CD4-positive, alpha-beta T cell treated with Interleukin-6 for 4 hours (primary cell): Measurements from ENCODE around the gene C10orf88.
"Not testable (repeated sequence)": the region's sequence is repeated elsewhere in the genome, so short reads cannot be mapped to it uniquely, and the experiment has no call there.

Source experiments
- DNase-seq: peaks from one replicate; pipeline ENCODE4 v3.0.0-alpha.2; 2020; ENCODE audit warnings: mixed read lengths

Gene C10orf88

DNA sequence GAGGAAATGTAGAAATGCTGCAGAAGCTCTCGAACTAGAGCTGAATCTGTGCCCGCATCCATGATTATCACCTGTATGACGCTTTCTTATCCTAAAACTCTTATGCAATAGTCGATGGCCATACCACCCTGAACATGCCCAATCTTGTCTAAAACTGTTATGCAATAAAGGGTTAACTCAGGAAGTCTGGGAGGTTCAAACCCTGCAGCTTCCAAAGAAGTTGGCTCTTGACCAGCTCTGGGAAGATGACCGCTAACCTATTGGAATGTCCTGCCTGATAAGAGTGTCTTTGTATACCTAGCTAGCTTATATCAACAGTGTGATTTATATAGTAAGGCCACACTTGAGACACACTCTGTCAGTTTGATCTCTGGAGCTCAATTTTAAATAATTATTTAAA lies 3.4 kb upstream of the C10orf88 start:
- DNase-seq, result no peak

DNA sequence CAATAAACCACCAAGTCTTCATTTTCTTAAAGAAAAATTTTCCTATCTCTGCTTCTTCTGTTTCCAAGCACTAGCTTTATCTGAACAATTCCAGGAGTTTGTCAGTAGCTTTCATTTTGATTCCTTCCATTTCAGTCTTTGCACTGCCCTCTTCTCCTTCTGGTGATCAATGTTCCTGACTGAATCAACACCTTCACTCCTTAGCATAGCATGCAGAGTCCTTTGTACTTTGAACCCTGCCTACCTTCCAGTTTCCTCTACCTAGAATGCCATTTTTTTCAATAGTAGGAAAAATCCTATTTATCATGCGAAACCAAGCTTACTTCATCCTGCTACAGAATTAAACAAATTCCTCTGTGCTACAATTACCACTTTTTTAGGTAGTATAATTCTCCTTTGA lies 1.9 kb upstream of the C10orf88 start:
- DNase-seq, result no peak

DNA sequence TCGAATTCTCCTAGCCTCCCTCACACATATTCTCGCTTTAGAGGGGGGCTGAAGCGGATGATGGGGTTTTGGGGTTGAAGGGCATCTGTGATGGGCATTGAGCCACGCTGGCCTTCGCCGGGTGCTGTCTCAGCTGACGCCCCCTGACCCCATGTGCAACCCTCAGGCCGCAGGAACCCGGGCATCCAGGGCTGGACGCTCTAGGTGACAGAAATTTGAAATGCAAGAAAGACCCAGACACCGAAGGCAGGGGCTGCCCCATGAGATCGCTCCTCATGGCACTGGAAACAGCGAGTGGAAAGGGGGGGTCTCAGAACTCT lies 664 bp upstream of the C10orf88 start:
- no peak for DNase-seq

DNA sequence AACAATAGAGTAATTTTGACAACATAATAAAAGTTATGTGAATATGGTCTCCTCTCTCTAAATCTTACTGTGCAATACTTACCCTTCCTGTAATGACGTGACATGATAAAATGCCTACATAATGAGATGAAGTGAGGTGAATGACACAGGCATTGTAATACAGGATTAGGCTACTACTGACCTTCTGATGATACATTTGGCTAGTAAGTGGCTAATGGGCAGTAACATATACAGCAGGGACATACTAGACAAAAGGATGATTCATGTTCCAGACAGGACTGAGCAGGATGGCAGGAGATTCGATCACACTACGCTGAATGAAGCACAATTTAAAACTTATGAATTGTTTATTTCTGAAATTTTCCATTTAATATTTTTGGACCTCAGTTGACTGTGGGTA lies 4.7 kb downstream of the C10orf88 start:
- no peak for DNase-seq

DNA sequence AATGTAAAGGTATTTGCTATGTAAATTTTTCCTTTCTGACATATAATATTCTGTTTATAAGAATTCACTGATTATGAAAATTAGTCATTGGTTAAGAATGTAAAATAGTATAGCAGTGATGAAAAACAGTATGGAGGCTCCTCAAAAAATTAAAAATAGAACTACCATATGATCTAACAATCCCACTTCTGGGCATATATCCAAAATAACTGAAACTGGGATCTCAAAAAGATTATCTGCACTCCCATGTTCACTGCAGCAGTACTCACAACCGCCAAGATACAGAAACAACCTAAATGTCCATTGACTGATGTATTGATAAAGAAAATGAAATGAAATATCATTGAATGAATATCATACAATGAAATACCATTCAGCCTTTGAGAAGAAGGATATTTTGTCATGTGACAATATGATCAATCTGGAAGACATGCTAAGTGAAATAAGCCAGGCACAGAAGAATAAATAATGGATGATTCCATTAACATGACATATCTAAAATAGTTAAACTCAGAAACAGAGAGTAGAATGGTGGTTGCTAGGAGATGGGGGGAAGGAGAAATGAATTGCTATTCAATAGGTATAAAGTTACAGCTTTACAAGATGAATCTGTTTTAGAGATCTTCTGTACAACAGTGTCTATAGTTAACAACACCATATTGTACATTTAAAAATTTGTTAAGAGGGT lies 14.0 kb downstream of the C10orf88 start:
- DNase-seq, result no peak

DNA sequence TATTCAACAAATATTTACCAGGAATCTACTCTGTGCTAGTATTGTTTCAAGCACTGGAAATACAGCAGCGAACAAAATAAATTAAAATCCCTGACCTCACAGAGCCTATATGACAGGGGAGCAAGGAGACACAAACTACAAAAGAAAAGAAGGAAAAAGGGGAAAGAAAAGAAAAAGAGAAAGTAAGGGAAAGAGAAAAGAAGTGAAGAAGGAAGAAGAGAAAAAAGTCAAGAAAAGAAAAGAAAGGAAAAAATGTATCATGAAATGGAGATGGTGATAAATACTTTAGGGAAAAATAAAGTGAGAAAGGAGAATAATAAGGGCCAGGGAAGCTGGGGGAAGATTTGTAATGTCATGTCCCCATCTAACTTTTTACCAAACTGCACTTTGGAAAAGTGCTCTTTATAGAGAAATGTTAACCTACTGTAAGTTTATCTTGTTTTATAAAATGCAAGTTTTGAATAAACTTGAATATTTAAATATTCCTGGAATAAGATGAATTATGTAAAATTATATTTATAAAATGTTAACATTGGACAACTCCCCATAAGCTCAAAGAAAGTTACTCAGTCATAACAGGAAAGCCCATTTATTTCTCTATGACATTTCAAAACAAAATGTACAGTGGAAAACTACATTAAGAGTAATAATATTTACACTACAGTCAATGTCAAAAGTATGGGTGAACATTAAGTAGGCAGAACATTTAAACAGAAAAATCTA lies 14.7 kb downstream of the C10orf88 start:
- DNase-seq, result no peak

DNA sequence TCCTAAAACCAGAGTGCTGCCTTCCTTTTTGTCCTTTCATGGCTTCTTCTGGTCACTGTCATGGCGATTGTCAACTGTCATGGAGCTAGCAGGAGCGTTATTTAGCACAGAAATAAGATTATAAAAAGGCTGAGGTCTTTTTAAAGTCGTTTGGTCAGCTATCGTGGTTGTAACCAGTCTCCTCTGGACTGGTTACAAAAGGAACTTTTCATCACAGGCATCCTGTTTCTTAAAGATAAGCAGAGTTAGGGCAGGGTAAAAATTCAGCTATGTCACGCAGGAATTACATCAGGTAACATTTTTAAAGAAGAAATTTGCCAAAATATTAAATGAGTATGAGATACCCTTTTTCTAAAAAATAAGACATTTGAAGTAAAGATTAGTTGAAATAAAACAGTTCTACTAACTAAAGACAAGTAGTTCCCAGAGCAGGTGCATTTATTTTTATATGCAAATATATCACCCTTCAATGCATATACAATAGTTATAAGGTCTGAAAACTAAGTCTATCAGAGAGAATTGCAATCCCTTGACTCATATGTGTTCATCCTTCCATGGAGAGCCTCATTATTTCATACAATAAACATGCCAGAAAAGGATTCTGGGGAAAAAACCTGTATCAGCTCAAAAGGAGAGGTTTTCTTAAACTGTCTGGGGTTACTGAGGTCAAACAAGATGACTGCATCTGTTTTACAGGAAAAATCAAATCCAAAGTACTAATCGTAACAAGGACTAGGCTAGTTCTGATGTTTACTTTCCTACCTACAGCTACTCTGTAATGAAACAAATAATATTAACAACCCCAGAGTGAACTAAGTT lies 22.7 kb downstream of the C10orf88 start:
- no peak for DNase-seq

DNA sequence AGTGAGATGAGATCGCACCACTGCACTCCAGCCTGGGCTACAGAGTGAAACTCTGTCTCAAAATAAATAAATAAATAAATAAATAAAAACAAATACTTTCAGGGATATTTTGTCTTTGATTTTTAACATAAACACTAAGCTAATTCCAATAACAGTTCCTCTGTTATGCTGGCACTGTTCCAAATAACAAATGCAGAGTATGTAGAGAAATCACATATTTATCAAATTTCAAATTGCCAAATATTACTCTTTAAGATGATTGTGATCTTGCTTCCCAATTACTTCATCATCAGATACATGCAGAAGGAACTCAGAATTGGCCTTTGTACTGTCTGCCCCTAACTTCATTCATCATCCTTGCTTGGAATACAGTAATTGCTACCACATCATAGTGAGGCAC lies 23.9 kb downstream of the C10orf88 start:
- no peak for DNase-seq

DNA sequence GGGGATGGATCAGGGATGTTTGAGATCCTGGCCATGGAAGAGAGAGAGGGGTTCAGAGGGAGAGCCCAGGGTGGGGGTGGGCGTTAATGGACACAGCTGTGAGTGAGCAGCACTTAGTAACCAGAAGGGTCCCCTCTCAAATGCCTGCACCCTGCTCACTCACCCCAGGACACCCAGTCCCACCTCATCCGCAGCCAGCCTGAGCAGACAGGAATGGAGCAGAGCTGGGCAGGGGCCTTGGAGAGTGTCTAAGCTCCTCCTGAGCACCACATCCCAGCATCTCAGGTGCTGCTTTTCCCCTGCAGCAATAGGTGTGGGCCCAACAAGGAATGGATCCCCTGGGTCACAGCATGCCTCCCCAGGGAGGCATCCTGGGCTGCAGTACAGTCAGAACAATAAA lies 38.3 kb downstream of the C10orf88 start:
- DNase-seq, result no peak

DNA sequence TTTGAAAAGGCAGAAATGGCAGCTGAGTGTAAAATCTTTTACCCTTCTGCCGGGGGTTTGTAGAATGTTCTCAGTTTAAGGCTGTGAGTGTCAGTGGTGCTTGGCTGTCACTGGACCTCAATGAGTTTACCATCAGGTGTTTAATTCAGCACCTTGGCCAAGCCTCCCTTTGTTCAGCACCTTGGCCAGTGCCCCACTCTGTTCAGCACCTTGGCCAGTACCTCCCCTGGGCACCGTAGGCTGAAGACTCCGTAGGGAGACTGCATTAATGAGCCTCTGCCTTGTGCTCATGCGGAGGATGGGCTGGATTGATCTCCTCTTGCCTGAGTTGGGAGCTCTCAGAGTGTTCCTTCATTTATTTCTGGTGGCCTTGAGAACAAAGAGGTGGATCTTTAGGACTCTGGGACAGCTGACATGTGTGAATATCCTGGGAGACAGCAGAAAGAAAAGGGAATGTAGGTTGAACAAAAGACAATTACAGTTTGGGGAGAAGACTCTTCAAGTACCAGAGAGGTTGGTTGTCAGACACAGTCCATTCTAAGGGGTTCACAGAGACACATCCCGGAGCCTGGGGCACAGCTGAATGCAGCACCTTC lies 42.0 kb downstream of the C10orf88 start:
- DNase-seq, result peak; percentile 43

DNA sequence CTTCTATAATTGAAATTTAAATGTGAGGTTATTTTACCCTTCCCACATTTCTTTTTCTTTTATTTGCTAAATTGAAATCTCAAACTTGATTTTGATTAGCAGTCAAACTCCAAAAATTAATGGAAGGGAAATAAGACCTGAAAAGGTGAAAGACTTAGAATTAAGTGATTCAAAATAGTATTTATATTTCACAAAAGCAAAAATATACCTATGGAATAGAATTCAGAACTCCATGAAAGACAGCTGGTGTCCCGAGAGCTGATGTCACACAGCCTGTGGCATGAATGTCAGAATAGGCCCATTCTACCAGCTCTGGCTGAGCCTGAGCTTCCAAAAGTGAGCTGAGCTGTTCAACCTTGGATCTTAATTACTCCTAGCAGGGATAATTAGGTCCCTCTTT lies 43.7 kb downstream of the C10orf88 start, which contains the start of gene FAM24A:
Gene FAM24A (plus strand): TSS at position 301 of the 400 bp plus-strand sequence. CDS start 1,025 bp downstream, outside the sequence.
- DNase-seq, result no peak

DNA sequence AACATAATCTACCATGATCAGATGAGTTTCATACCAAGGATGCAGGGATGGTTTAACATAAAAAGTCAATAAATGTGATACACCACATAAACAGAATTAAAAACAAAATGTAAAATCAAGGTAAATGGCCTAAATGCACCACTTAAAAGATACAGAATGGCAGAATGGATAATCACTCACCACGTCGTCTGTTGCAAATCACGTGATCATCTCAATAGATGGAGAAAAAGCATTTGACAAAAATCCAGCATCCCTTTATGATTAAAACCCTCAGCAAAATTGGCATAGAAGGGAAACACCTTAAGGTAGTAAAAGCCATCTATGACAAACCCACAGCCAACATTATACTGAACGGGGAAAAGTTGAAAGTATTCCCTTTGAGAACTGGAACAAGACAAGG lies 50.2 kb downstream of the C10orf88 start:
- DNase-seq, result not testable (repeated sequence)

DNA sequence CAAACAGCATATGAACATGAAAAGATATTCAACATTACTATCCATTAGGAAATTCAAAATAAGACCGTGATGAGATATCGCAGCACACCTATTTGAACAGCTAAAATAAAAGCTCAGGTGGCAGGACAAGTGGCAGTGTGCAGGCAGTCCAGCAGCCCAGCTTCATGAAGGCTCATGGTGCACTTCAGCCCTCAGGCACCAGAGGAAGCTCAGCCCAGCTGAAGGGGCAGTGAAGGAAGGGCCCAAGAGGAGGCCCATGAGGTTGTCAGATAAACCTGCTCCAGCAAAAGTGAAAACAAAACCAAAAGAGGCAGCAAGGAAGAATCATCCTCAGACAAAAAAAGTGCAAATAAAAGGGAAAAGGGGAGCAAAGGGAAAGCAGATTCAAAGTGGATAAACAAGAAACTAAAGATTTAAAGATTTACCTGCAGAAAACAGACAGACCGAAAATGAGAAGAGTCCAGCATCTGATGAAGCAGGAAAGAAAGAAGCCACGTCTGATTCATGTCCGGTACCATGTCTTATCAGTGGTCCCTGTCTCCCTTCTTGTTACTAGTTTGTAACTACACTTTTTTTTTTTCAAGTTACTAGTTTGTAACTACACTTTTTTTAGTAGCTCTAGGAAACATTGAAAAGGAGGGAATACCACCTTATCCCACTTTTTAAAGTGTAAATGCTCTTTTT lies 59.6 kb downstream of the C10orf88 start:
- no peak for DNase-seq

DNA sequence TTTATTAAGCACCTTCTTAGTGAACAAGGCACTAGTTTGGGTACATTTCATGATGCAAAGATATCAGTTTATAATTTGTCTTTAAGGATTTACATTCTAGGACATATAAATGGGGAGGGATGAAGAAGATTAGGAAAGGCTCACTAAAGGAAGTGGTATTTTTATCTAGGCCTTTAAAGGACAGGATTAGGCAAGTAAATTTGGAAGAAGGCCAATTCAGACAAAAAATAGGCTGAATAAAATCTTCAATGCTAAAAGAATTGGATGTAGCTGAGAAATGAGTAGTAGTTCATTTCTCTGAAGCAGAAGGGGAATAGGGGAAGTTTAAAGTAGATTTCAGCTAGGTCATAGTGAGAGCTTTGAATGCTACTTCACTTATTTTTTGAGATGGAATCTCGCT lies 69.9 kb downstream of the C10orf88 start:
- DNase-seq, result no peak

DNA sequence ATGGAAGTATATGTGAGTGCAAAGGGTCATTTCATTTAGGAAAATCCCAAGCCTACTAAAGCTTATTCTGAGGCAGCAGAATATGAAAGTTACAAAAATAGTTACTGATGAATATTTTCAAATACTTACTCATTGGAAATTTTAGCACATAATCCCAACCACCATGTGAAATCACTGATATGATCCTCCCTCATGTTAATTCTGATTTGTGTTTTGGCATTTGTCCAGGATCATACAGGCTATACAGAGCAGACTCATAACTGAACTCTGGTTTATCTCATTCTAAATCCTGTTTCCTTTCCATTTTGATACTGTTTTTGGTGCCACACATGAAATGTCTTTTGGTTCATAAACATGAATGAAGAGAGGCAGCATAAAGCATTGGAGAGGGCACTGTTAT lies 71.3 kb downstream of the C10orf88 start:
- DNase-seq, result no peak
